Activated CD4-positive, CD25-positive, alpha-beta regulatory T cell treated with anti-CD3 and anti-CD28 coated beads, Interleukin-2, amount 50 U/mL, for 16 hours (primary cell): ENCODE measurements around the gene CLCN7.

Experiments used
- DNase-seq: peaks from one replicate; pipeline ENCODE4 v3.0.0-alpha.2; 2020; ENCODE audit warnings: low read depth, low spot score

CLCN7 gene

DNA sequence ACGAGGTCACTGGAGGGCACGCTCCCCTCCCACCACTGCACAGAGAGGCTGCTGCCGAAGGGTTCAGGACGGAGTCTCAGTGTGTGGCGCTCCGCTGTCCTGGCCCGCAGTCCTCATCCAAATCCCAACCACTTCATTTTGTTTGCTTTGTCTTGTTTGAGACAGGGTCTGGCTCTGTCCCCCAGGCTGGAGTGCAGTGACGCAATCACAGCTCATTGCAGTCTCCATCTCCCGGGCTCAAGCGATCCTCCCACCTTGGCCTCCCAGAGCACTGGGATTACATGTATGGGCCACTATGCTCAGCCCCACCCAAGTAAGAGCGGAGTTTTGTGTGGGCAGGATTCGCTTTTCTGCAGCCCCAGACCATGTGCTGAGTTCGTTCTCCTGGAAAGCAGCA lies 73.1 kb downstream of the CLCN7 start:
- DNase-seq: no peak

DNA sequence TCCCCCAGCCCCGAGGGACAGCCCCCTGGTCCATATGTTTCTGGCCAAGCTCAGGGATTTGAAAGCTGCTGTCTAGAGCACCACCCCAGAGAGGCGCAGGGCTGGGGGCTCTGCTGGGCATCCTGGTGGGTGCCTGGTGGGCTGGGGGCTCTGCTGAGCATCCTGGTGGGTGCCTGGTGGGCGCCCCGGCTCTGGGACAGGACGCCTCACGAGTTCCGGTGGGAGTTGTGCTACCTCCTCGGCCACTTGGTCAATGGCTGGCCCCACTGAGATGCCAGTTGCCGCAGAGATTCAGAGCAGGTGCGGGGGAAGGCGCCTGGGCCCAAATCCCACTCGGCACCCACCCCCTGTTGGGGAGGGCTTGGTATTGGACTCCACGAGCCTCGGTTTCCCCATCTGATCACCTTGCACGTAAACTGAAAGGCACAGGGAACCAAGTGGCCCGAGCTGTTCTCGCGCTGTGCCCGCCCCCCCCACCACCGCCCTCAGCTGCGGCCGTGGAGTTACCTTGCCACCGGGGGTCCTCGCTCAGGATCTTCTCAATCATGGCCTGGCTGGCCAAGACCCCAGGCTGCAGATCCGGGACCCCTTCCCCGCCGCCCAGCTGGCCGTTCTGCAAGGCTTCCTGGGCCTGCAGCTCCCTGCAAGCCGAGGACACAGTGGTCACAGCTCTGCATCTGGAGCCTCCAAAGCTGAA lies 73.6 kb downstream of the CLCN7 start:
- no peak for DNase-seq

DNA sequence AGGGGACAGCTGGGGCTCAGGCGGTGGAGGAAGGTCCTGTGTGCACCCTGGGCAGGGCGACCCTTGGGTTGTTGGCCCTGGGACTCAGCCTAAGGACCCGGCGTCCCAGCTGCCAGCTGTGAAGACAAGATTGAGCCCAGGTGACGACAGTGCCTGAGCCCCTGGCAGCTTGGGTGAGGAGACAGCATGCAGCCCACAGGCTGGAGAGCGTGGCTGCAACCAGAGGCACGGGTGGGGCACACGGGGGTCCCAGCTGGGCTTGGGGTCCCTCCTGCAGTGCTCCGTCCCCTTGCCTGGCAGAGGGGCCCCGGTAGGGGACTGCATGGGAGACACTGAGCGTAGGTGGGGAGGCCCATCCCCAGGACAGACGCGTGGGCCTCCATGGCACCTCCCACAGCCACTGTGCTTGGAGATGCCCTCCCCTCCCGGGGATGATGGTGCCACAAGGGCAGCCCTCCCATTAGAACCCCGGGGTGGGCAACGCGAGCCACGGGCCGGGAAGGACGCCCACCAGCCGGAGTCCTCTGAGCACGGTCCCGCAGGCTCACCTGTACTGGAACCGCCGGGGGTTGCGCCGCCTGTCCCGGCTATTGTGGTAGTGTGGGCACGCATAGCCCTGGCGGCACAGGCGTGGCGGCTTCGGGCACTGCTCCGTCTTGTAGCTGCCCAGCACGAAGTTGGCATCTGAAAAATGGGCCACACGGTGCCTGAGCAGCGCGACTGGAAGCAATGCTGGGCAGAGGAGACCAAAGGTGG lies 75.8 kb downstream of the CLCN7 start:
- DNase-seq: no peak

DNA sequence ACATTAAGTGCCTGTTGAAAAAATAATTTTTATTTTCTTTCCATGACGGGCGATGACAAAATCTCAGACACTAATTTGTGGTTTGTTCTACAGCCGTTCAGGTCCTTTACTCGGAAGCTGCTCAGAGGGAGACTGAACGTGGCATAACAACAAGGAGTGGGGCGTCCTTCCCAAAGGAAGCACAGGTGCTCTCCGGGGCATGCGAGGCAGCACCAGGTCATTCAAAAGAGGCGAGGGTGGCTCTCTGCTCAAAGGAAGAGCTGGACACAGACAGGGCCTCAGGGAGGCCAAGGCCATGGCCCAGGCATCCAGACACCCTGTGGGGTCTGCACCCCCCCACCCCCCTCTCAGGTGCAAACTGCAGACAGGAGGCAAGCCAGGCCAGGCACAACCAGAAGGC lies 76.5 kb downstream of the CLCN7 start:
- DNase-seq: no peak

DNA sequence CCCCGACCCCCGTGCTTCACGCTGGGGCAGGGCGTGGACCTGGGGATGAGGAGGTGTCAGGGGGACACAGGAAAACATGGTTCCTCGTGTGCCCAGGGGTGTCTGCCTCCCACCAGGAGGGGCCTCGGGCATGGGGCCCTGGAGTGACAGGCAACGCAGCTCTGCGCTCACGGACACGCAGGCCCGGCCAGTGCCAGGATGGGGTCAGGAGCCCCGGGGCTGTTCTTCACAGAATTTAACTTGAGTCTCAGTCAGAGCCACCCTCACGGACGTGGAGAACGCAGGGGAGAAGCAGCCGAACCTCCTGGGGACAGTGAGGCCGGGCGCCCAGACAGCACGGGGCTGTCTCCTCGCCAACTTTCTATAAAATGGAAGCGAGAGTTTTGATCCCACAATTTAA lies 77.0 kb downstream of the CLCN7 start:
- DNase-seq: no peak

DNA sequence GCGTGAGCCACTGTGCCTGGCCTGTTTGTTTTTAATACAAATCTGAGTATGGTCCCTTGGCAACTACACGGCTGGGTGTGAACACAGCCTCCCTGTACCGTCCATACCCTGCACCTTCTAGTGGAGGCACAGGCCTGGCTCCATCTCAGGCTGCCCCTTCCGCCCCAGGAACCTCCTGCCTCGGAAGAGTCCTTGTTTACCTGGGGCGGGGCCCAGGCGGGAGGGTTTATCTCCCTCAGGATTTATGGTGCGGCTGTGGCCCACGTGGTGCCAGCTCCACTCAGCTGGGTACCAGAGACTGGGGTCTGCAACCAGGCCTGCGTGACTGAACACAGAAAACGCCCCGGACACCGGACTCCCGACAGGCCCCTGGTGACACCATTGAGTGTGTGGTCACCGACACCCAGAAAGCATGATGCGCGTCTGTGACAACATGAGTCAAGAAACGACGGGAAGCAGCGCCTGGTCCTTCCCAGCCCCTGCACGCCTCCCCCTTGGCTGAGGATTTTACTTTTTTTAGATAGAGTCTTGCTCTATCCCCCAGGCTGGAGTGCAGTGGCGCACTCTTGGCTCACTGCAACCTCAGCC lies 79.3 kb downstream of the CLCN7 start:
- no peak for DNase-seq
